ENCODE results near the gene TFG. TPM values are rescaled to one million over a fixed set of nuclear protein-coding genes. Genes with fewer than 3 reads are reported as not detected.

Gene TFG
- total and polyA plus RNA-seq, 2 of the 4 experiments (the other 2 are of a cell fraction), result 47.7 to 165 TPM

DNA sequence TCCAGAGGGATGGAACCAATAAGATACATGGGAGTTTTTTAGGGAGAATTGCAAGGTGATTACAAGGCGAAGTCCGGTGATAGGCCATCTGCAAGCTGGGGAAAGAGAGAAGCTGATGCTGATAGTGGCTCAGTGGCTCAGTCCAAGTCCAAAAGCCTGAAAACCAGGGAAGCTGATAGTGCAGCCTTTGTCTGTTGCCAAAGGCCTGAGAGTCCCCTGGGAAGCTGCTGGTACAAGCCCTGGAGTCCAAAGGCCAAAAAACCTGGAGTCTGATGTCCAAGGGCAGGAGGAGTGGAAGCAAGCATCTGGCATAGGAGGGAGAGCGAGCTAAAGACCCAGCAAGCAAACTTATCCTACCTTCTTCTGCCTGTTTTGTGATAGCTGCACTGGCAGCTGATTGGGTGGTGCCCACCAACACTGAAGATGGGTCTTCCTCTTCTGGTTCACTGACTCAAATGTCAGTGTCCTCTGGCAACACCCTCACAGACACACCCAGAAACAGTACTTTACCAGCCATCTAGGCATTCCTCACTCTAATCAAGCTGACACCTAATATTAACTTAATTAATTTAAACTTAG, 16.7 kb downstream of the TFG start:
- Histone ChIP-seq H2BK120ac (ENCODE audit: low read depth, low read length) (no peak overlapping the region), H3K23ac (ENCODE audit: low read depth, low read length) (no peak overlapping the region), H2BK5ac (ENCODE audit: low read depth, low read length, poor library complexity, severe bottlenecking) (no peak overlapping the region), H3K79me1 (ENCODE audit: low read depth in 1 of 2, low read length in 2 of 2) (peaks cover 16 to 40% of the 10 kb centered on the region in 2 experiments), H2BK15ac (ENCODE audit: low read depth, low read length) (no peak overlapping the region), H2BK20ac (ENCODE audit: low read depth, low read length) (no peak overlapping the region), H3K4me2 (ENCODE audit: low read depth, low read length) (no peak overlapping the region), H3K4me1 (ENCODE audit: control insufficient read depth, insufficient read depth, low read length) (peaks cover 4% of the 10 kb centered on the region; the same call in 1 of the 2 replicates), H3K36me3 (ENCODE audit: control insufficient read depth, insufficient read depth, low read length) (peaks cover 31% of the 10 kb centered on the region), H3K9me1 (ENCODE audit: insufficient read depth, low read length) (peaks cover 8% of the 10 kb centered on the region), H2AFZ (replicated peaks; ENCODE audit: low read length, poor library complexity) (no peak overlapping the region), H3K4me3 (ENCODE audit: insufficient read depth, low read depth, low read length) (no peak overlapping the region), H3K14ac (replicated peaks; ENCODE audit: low read depth, low read length) (no peak overlapping the region), H4K20me1 (ENCODE audit: insufficient read depth, low read length) (peaks cover 32% of the 10 kb centered on the region), H4K8ac (ENCODE audit: low read depth in 2 of 2, low read length in 2 of 2) (no peak overlapping the region), H2AK5ac (ENCODE audit: low read depth, low read length) (no peak overlapping the region), H4K91ac (ENCODE audit: insufficient read depth, low read depth, low read length) (no peak overlapping the region), H3K9ac (ENCODE audit: low read depth, low read length) (no peak overlapping the region), H3K4ac (ENCODE audit: low read depth, low read length) (no peak overlapping the region), H3K9me3 (ENCODE audit: control insufficient read depth, insufficient read depth, low read length) (no peaks in the 10 kb centered on the region), H3K18ac (ENCODE audit: low read depth, low read length) (no peak overlapping the region), H2AK9ac (replicated peaks; ENCODE audit: low read depth, low read length, poor library complexity) (no peak overlapping the region), H3K27ac (ENCODE audit: insufficient read depth, low read length) (no peak overlapping the region), H4K5ac (ENCODE audit: low read depth, low read length) (no peak overlapping the region), H3K56ac (ENCODE audit: extremely low read depth, insufficient read depth, low read length) (no peak overlapping the region), H3K27me3 (ENCODE audit: control insufficient read depth, insufficient read depth, low read length) (no peaks in the 10 kb centered on the region)
- ChIA-PET POLR2A (ENCODE audit: unreplicated experiment) (interaction anchor here (0.6 kb wide), 1 partner anchor 15 kb away, joined by 3 read pairs; no protein-coding TSS in a partner anchor), CTCF (interaction anchor here (0.5 kb wide), 1 partner anchor 72 kb away, joined by 3 read pairs; no protein-coding TSS in a partner anchor)
- 100% methylated on average over 2 of the region's 3 CpGs; no CpG with 5 or more reads in 1 of the 2 experiments for WGBS, 2 experiments (ENCODE audit: extremely low coverage in 2 of 2, insufficient read length in 1 of 2)
- TF ChIP-seq, protein P1, sequence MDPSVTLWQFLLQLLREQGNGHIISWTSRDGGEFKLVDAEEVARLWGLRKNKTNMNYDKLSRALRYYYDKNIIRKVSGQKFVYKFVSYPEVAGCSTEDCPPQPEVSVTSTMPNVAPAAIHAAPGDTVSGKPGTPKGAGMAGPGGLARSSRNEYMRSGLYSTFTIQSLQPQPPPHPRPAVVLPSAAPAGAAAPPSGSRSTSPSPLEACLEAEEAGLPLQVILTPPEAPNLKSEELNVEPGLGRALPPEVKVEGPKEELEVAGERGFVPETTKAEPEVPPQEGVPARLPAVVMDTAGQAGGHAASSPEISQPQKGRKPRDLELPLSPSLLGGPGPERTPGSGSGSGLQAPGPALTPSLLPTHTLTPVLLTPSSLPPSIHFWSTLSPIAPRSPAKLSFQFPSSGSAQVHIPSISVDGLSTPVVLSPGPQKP (IDR thresholded peaks at IDR 0.05; ENCODE audit: borderline replicate concordance, low read depth, low read length), result no peak
- no peak for TF ChIP-seq RAD21 (IDR thresholded peaks at IDR 0.05; ENCODE audit: low read length)
- no peak for TF ChIP-seq BHLHE40 (IDR thresholded peaks at IDR 0.05; ENCODE audit: low read depth, low read length)
- TF ChIP-seq RFX5 (IDR thresholded peaks at IDR 0.05; ENCODE audit: low read depth, low read length), result no peak
- TF ChIP-seq MXI1 (IDR thresholded peaks at IDR 0.05; ENCODE audit: borderline replicate concordance, low read depth, low read length), result no peak
- no peak for TF ChIP-seq MAZ (IDR thresholded peaks at IDR 0.05; ENCODE audit: borderline replicate concordance, low read depth, low read length)
- TF ChIP-seq CEBPB (IDR thresholded peaks at IDR 0.05; ENCODE audit: low read depth, low read length), result no peak
- TF ChIP-seq CHD1 (IDR thresholded peaks at IDR 0.05; ENCODE audit: low read depth, low read length), result no peak
- TF ChIP-seq, protein P2, sequence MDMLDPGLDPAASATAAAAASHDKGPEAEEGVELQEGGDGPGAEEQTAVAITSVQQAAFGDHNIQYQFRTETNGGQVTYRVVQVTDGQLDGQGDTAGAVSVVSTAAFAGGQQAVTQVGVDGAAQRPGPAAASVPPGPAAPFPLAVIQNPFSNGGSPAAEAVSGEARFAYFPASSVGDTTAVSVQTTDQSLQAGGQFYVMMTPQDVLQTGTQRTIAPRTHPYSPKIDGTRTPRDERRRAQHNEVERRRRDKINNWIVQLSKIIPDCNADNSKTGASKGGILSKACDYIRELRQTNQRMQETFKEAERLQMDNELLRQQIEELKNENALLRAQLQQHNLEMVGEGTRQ (IDR thresholded peaks at IDR 0.05; ENCODE audit: low read depth, low read length), result no peak
- TF ChIP-seq, protein P3, sequence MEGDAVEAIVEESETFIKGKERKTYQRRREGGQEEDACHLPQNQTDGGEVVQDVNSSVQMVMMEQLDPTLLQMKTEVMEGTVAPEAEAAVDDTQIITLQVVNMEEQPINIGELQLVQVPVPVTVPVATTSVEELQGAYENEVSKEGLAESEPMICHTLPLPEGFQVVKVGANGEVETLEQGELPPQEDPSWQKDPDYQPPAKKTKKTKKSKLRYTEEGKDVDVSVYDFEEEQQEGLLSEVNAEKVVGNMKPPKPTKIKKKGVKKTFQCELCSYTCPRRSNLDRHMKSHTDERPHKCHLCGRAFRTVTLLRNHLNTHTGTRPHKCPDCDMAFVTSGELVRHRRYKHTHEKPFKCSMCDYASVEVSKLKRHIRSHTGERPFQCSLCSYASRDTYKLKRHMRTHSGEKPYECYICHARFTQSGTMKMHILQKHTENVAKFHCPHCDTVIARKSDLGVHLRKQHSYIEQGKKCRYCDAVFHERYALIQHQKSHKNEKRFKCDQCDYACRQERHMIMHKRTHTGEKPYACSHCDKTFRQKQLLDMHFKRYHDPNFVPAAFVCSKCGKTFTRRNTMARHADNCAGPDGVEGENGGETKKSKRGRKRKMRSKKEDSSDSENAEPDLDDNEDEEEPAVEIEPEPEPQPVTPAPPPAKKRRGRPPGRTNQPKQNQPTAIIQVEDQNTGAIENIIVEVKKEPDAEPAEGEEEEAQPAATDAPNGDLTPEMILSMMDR (conservative IDR thresholded peaks at IDR 0.05; ENCODE audit: low read depth, low read length), result no peak
- TF ChIP-seq SMC3 (IDR thresholded peaks at IDR 0.05; ENCODE audit: low read depth, low read length), result no peak
- TF ChIP-seq FOS (IDR thresholded peaks at IDR 0.05; ENCODE audit: low read depth, low read length), result no peak
- dilution Hi-C loops (cut with HindIII; ENCODE audit: low sequenced_read_pairs, unreplicated experiment) (no loop called here), intact Hi-C loops (cut with micrococcal nuclease) (no loop called here), in situ Hi-C loops (cut with MboI; ENCODE audit: low sequenced_read_pairs) (loop anchor here (25.0 kb wide), 1 partner anchor 889 kb away; no protein-coding TSS in a partner anchor)
- BruUV-seq (replicated peaks), result no TSS peak
- DNase-seq, result no peak
- ATAC-seq (ENCODE audit: low read depth), result no peak

Measured in IMR-90 (cell line).